GF-D8 (cell line): ENCODE data around the gene YY1.
"Not testable (repeated sequence)": the region's sequence is repeated elsewhere in the genome, so short reads cannot be mapped to it uniquely, and the experiment has no call there.

ENCODE experiments used
- DNase-seq: peaks from one replicate; lab custom pipeline; 2025; lab: John Stamatoyannopoulos, UW

The YY1 gene

GRCh38 chr14:100296106-100296651 lies 57.2 kb downstream of the YY1 start:
- DNase-seq = peak; percentile 54

- not testable (repeated sequence) for DNase-seq
Observed at GRCh38 chr14:100296729-100297128, 57.8 kb downstream of the YY1 start.

GRCh38 chr14:100297320-100298300 lies 58.7 kb downstream of the YY1 start:
- peak; percentile 24 for DNase-seq

- DNase-seq = no peak
Observed at GRCh38 chr14:100298551-100299237, 59.8 kb downstream of the YY1 start.

- DNase-seq = no peak
Observed at GRCh38 chr14:100299238-100299560, 60.3 kb downstream of the YY1 start.

- no peak for DNase-seq
Observed at GRCh38 chr14:100302616-100303015, 63.7 kb downstream of the YY1 start.

GRCh38 chr14:100303179-100303578 lies 64.2 kb downstream of the YY1 start:
- DNase-seq = no peak

GRCh38 chr14:100303925-100304324 lies 65.0 kb downstream of the YY1 start:
- DNase-seq = no peak

GRCh38 chr14:100304825-100305323 lies 65.9 kb downstream of the YY1 start:
- no peak for DNase-seq

GRCh38 chr14:100305324-100306100 lies 66.6 kb downstream of the YY1 start:
- DNase-seq = no peak

GRCh38 chr14:100306101-100306997 lies 67.4 kb downstream of the YY1 start, which contains the start of gene SLC25A29:
TSS of gene SLC25A29 (minus strand) at chr14:100306444. CDS start at chr14:100306232, 212 bp downstream.
- DNase-seq = peak; percentile 29

- DNase-seq = no peak
Observed at GRCh38 chr14:100306998-100307765, 68.2 kb downstream of the YY1 start.

GRCh38 chr14:100307766-100308426 lies 69.0 kb downstream of the YY1 start:
- no peak for DNase-seq

GRCh38 chr14:100308427-100308792 lies 69.5 kb downstream of the YY1 start:
- DNase-seq = not testable (repeated sequence)

GRCh38 chr14:100309028-100309737 lies 70.2 kb downstream of the YY1 start:
- peak; percentile 10 for DNase-seq

- peak; percentile 17 for DNase-seq
Observed at GRCh38 chr14:100312110-100312876, 73.3 kb downstream of the YY1 start.

- no peak for DNase-seq
Observed at GRCh38 chr14:100312877-100313400, 74.0 kb downstream of the YY1 start.
